GM18861 (cell line): Measurements from ENCODE around the gene LDB2.

ENCODE experiments used
- ATAC-seq: cut with Tn5 transposase; IDR thresholded peaks from one replicate; pipeline ENCODE4 v1.9.1; 2021; ENCODE audit not compliant: unreplicated experiment

Gene LDB2

GRCh38 chr4:16809064-16809463, 89.4 kb downstream of the LDB2 start:
- ATAC-seq: no peak

GRCh38 chr4:16807355-16807754, 91.1 kb downstream of the LDB2 start:
- ATAC-seq: no peak

- no peak for ATAC-seq
Measured at GRCh38 chr4:16804581-16804980, 93.9 kb downstream of the LDB2 start.

GRCh38 chr4:16802044-16802443, 96.4 kb downstream of the LDB2 start:
- no peak for ATAC-seq

- ATAC-seq: no peak
Measured at GRCh38 chr4:16801356-16801755, 97.1 kb downstream of the LDB2 start.

GRCh38 chr4:16794816-16795445, 103.5 kb downstream of the LDB2 start:
- ATAC-seq: no peak

GRCh38 chr4:16791460-16791859, 107.0 kb downstream of the LDB2 start:
- ATAC-seq: no peak

- ATAC-seq: no peak
Measured at GRCh38 chr4:16790508-16790907, 107.9 kb downstream of the LDB2 start.

GRCh38 chr4:16788868-16789267, 109.6 kb downstream of the LDB2 start:
- ATAC-seq: no peak

- no peak for ATAC-seq
Measured at GRCh38 chr4:16785793-16786527, 112.5 kb downstream of the LDB2 start.

- no peak for ATAC-seq
Measured at GRCh38 chr4:16783119-16783518, 115.3 kb downstream of the LDB2 start.

- no peak for ATAC-seq
Measured at GRCh38 chr4:16779028-16779675, 119.3 kb downstream of the LDB2 start.

- no peak for ATAC-seq
Measured at GRCh38 chr4:16777726-16778125, 120.7 kb downstream of the LDB2 start.

GRCh38 chr4:16775411-16776154, 122.9 kb downstream of the LDB2 start:
- no peak for ATAC-seq

GRCh38 chr4:16772366-16772850, 126.0 kb downstream of the LDB2 start:
- ATAC-seq: no peak

GRCh38 chr4:16770710-16771285, 127.6 kb downstream of the LDB2 start:
- no peak for ATAC-seq

GRCh38 chr4:16767861-16768260, 130.6 kb downstream of the LDB2 start:
- ATAC-seq: no peak

GRCh38 chr4:16767251-16767650, 131.2 kb downstream of the LDB2 start:
- ATAC-seq: no peak

GRCh38 chr4:16765546-16765945, 132.9 kb downstream of the LDB2 start:
- no peak for ATAC-seq

- ATAC-seq: no peak
Measured at GRCh38 chr4:16764622-16765021, 133.8 kb downstream of the LDB2 start.
